Epithelial cell of esophagus (primary cell): ENCODE data around the gene ADH7.
A peak's percentile ranks its signal among the peaks of the same experiment; 100 is the strongest.

Experiments
- DNase-seq: peaks from one replicate; pipeline ENCODE4 v3.0.0; 2010; ENCODE audit warnings: low read depth
- H3K4me3 ChIP-seq: 2 replicates; pipeline ENCODE4 v1.5.1; 2011; ENCODE audit warnings: mild to moderate bottlenecking, low read length, control low read depth
- TF ChIP-seq, protein P1 (sequence below): IDR thresholded peaks from 2 replicates; pipeline ENCODE4 v1.5.1; 2011; ENCODE audit warnings: low read depth, mild to moderate bottlenecking, low read length, control low read depth, inconsistent platforms; ENCODE audit not compliant: insufficient read depth; ENCODE audit errors: missing control alignments

ADH7 gene

DNA sequence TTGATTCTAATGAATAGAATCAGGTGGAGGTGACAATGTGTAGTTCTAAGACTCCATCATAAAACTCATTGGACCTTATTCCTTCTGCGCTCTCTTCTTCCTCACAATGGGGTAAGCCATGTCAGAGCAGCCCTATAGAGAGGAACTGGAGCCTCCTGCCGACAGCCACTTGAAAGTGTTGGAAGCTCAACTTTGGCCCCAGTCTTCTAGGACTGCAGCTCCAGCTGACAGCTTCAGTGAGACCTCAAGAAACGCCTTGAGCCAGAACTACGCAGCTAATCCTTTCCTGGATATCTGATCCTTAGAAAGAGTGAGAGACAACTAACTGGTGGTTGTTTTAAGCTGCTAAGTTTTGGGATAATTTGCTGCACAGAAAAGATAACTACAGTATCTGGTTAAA lies 22.1 kb upstream of the ADH7 start:
- peak; percentile 57 for DNase-seq
- TF ChIP-seq, protein P1, sequence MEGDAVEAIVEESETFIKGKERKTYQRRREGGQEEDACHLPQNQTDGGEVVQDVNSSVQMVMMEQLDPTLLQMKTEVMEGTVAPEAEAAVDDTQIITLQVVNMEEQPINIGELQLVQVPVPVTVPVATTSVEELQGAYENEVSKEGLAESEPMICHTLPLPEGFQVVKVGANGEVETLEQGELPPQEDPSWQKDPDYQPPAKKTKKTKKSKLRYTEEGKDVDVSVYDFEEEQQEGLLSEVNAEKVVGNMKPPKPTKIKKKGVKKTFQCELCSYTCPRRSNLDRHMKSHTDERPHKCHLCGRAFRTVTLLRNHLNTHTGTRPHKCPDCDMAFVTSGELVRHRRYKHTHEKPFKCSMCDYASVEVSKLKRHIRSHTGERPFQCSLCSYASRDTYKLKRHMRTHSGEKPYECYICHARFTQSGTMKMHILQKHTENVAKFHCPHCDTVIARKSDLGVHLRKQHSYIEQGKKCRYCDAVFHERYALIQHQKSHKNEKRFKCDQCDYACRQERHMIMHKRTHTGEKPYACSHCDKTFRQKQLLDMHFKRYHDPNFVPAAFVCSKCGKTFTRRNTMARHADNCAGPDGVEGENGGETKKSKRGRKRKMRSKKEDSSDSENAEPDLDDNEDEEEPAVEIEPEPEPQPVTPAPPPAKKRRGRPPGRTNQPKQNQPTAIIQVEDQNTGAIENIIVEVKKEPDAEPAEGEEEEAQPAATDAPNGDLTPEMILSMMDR = peak; percentile 48
- H3K4me3 ChIP-seq = no peak overlapping the region

DNA sequence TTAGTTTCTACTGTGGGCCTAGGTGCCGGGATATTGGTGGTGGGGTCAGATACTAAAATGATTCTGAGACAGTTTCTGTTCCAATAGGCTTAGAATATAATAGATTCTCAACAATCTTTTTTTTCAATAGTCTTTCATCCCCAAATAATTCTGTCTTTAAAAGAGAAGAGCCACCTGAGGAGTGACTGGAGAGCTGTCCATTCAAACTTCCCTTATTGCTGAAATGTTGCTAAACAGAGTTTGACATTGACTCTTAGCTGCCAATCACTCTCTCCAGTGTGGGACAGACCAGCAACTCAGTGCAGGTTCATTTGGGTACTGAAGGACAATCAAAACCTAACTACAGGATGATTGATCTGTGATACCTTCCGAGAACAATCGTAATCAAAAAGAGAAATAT lies 12.4 kb upstream of the ADH7 start:
- no peak overlapping the region for H3K4me3 ChIP-seq
- TF ChIP-seq, protein P1 = no peak
- DNase-seq = no peak

DNA sequence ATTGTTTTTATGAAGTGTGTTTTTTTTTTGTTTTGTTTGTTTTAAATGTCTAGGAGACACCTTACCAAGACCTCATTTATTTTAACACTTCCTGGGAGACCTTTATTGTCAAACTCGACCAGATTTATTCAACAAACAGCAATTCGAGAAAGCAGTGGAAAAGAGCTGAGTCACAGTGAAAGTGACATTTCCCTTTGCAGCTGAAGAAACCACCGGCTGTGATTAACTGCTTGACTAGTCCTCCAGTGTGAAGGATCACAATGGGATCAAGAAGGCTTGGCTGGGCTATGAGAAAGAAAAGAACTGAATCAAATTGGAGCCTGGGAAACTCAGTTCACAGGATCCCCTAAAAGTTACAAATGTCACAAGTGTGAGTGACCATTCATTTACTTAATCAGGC lies 11.9 kb upstream of the ADH7 start:
- peak; percentile 89 for DNase-seq
- H3K4me3 ChIP-seq = no peak overlapping the region

DNA sequence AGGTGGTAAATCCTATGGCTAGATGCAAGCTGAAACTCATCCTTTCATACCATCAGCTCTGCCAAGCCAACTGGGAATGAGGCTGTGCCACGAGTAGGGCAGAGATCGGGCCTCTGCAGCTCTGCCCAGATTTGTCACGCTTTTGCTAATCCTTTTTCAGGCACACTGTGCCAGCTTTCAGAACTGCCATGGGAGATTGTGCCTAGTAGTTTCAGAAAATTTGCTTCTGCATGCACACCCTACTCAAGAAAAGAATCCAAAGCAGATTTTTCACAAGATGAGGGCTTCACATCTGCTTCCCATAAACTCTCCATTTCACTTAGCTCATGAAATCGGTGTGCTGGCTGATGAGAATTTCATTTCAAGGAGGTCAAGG lies 3.3 kb upstream of the ADH7 start:
- no peak overlapping the region for H3K4me3 ChIP-seq
- TF ChIP-seq, protein P1 = no peak
- DNase-seq = peak; percentile 86

More for the DNA sequence above, 11.9 kb upstream of the ADH7 start:
- TF ChIP-seq, protein P1 = no peak

DNA sequence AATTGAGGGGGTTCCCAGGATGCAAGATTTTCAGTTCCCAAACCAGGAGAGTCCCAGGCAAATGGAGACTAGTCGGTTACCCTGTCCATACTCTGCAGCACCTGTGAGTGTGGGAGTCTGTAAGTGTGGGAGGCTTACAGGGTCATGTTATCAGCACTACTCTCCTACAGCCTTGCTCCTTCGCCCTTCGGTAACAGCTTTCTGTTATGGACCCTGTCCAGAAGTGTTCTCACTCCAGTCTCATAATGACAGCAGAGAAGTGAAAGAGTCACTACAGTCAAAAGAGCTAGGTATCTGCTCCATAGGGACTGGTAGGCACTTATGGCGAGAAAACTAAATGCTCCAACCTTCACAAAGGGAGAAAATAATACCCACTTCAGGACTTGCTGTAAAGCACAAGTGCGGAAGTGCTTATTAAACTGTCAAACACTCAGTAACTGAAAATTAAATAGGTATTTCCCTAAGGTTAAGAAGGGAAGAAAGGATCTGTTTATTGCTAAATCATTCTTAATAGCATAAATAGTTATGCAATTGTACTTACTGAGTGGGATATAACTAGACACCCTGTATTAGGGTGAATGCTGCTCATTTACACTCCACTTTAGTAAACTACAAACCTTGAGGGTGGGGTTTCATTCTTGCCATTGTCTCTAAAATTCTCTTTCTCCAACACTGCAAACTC lies 2.7 kb upstream of the ADH7 start:
- TF ChIP-seq, protein P1 = no peak
- peak overlapping the region; percentile 4 for H3K4me3 ChIP-seq
- DNase-seq = no peak

DNA sequence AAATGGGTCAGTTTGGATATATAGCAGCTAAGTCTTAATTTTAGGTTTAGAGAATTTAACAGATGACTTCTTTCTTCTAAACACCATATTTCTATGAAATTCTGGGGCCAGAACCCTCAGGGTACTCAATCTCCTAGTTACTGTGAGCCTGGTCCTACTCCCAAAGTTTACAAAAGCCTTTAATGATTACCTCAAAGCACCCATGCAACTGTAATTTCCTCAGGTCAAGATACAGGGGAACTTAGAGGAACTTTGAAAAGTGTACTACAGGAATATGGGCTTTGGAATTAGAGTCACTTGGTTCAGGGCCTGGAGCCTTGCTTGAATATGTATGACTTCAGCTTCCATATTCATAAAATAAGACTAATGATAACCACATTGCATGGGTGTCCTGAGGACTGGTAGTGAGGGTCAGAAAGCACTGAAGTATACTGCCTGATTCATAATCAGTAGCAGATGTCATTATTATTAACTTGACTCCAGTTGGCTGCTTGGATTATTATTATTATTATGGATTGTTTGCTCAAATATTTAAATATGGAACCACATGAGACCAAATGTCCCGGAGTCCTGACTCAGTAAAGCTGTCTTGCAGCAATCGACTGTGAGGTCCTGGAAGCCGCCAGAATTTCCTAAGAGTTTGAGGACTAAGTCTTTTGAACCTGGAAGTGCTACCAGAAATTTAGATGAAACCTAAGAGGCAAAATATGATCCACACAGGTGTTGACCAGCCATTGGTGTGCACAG lies 2.0 kb upstream of the ADH7 start:
- peak; percentile 37 for DNase-seq

More for the DNA sequence above, 2.0 kb upstream of the ADH7 start:
- TF ChIP-seq, protein P1 = no peak
- no peak overlapping the region for H3K4me3 ChIP-seq
